CD4-positive, alpha-beta T cell treated with Interleukin-15 for 4 hours (primary cell): ENCODE data around the gene SHROOM2.

Experiments used
- DNase-seq: peaks from one replicate; pipeline ENCODE4 v3.0.0-alpha.2; 2020; ENCODE audit warnings: low spot score

The SHROOM2 gene

DNA sequence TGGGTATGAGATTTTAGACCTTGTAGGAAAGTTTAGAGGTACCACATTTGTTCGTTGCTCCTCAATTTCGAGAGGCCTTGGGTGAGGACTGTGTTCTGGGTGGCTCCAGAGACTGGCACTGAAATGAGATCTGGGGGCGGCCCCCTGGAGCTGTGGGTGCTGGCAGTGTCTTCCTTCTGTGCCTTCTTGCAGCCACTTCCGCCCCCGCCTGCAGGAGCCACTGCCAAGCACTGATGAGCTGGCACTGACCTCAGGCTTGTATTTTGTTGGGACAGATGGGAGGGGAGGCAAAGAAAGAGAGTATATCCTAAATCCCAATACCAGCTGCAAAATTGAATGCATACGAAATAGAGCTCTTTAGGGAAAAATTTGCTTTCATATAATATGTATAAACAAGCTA, 116.4 kb downstream of the SHROOM2 start:
- DNase-seq, result no peak

DNA sequence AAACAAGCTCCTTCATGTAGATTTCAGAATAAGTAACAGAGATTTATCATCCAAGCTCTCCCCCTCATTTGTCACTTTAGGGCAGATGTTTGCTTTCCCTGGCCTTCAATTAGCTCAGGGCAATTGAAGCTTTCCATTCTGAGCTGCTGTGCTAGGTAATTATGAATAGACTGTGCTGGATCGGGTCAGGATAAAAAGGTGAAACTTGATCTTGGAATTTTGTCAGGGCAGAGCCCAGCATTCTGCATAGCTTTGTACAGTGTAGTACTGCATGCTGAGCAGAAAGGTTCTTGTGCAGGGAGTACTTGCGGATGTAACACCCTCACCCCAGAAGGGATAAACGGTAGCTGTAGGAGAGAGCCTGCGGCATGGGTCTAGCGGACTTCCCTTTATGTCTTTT, 116.9 kb downstream of the SHROOM2 start:
- DNase-seq, result no peak

DNA sequence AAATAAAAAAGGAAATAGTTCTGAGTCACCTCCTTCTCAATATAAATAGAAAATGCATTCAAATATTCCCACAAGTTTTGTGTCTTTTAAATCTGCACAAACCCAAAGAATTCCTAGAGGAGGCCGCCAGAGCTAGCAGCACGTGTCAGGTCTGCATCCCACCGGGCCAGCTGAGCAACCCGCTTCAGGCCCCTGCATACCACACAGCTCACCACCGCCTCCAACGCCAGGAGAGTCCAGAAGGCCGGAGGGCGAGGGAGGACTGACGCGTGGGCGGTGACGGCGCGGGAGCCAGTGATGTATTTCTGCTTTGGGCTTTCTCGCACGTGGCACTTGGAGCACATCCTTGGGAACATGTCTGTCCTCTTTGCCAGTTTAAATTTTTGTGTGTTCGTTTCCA, 119.1 kb downstream of the SHROOM2 start:
- DNase-seq, result no peak

DNA sequence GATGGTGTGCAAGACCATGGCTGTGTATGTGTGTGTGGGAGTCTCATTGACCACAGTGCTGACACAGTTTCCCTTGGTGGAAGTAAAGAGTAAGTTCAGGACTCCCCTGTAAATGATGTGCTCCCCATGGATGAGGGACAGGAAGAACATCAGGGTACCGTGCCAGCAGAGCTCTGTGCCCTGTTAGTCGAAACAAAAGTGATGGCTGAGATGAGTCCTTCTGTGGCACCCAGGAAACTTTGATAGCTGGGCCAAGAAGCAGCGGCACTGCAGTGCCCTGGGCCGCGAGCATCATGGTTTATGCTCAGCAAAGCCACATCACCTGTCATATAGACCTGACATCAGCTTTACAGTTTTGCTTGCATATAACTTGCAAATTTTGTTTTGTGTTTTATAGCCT, 119.5 kb downstream of the SHROOM2 start:
- no peak for DNase-seq

DNA sequence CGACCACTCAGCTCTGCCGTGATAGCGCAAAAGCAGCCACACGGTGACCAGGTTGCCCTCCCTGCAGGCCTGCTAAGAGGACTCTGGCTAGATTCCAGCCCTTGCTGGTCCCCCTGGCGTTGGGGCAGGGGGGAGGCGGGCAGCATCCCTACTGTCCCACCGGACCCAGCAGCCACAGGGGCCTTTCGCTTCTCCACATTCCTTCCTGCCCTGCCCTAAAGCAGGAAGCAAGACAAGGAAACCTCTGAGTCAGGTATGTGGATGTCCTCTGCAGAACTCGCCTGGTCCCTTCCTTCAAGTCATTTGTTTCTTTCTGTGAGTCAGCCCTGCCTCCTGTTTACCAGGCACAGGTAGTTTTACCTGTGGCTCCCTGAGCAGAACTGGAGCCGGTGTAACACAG, 120.7 kb downstream of the SHROOM2 start:
- DNase-seq, result no peak

DNA sequence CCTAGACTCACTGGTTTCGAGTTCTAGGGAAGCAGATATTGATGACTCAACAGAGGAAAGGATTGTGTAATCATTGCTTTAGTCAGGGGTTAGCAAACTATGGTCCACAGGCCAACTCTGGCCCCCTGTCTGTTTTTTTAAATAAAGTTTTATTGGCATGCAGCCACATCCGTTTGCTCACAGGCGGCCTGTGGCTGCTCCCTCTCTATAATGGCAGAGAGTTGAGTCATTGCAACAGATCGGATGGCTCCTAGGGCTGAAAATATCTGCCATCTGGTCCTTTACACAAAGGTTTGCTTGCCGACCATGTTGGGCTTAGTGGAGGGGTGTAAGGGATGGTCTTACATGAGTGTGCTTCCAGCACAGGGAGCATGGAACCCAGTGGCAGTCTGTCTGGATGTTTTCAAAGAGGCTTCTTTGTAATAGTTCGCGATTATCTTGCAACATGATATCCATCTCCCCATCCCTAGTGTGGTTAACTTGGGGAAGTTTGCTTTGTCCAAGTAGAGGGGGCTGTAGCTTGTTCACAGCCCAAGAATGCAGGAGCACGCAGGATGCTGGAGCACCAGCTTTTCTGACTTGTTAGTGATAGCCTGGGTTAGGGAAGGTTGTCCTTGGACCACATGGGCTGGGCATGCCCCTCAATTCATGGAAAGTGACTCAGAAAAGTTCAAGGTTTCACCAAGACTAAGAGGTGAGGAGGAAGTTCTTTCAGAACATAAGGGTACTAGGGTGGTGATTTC, 121.6 kb downstream of the SHROOM2 start:
- DNase-seq, result no peak

DNA sequence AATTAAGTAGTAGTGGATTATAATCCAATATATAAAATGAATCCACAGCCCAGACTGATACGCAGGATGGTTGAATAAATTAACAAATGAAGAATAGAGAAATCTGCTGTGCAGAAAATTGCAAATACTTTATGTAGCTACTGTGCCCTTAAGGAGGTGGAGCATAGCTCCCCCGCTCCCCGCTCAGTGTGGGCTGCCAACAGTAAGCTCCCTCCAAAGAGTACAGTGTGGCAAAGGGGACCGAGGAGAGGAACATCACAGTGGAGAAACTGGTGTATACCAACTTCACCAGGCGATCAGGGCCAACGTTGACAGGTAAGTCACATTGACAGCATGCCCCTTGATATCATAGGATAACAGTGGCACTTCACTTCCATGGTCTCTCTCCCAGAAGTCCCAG, 123.0 kb downstream of the SHROOM2 start:
- DNase-seq, result no peak

DNA sequence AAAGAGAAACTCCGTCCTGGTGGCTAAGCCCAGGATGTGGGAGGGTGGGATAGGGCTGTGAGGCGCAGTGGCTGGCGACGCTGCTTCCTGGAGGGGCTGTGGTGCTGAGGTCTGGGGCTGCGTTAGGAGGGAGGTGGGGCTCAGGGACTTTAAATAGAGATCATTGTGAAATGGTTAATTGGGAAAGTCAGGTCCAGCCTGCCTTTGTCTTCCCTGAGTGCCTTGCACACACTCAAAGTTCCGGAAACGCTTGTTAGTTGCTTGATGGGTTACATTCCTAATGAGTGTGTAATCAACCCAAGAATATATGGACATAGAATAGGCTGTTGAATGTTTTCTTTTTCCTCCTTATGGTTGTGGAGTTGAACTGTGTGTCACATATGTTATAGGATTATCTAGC, 125.3 kb downstream of the SHROOM2 start:
- no peak for DNase-seq

DNA sequence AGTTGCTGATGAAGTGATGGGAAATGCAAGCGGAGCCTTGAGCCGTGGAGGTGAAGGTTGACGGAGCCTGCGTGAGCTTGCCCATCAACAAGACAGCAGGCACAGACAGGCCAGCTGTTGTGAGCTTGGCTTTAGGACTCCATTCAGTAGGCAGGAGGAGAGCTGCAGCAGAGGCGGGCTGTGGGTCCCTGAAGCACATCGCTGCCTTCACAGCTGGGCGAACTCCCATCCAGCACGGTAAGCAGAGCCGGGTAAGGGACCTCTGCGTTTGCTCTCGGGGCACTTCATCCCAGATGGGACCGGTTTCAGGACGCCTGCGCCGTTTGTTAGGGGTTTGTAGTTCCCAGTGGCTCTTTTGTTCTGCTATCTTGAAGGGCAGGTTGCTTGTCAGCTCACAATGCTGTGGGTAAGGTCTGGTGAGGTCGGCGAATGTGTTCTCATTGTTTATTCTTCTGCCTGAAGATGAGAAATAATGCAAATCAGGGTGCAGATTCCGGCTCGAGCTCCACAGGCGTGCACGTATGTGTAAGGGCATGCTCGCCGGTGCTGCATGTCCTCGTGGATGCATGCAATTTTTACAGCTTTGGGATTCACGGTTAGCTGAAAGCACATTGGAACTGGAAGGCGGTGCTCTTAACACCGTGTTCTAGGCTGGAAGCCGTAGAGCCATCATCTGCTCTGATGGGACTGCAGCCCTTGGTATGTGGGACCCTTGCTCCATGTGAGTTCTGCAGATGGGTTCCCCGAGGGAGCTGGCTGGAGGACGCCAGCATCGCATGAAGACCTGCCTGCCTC, 126.3 kb downstream of the SHROOM2 start:
- DNase-seq, result no peak

DNA sequence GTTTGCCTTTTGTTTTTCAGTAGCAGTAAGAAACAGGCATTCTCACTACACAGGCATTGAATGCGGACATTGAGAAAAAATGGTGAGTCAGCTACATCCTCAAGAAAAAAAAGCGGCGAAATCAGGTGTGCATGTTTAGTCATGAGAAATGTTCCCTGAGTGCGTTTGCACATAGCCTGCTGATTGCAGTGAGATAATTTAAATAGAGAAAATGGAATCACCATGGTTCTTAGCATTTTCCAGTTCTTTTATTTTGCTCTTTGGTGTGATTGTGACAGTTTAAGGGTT, 126.9 kb downstream of the SHROOM2 start:
- no peak for DNase-seq

DNA sequence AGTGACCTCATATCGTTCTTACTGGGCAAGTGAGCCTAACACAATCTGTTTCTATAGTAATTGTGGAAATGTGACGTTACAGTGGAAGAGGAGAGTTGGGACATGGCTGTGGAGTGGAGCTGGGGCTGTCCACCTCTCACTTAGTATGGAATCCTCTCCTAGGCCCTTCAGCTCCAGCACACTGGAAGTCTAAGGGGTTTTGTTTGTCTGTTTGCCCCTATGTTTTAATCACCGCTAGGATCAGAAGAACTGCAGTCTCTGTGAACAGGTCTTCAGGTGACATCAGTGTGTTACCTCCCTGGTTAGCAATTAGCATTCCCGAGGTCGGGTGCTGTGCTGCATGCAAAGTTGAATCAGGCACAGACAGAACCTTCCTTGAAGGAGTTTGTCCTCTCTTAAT, 131.6 kb downstream of the SHROOM2 start:
- DNase-seq, result no peak

DNA sequence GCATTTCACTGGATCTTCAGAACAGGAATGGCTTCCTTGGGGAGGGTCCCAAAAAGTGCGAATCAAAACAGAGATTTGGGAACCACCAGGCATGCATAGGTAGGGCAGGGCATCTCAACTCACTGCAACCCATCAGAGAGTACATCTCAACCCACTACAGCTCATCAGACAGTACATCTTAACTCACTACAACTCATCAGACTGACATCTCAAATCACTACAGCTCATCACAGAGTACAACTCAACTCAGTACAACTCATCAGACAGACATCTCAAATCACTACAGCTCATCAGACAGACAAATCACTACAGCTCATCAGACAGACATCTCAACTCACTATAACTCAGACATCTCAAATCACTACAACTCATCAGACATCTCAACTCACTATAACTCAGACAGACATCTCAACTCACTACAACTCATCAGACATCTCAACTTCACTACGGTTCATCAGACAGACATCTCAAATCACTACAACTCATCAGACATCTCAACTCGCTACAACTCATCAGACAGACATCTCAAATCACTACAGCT, 133.5 kb downstream of the SHROOM2 start:
- no peak for DNase-seq

DNA sequence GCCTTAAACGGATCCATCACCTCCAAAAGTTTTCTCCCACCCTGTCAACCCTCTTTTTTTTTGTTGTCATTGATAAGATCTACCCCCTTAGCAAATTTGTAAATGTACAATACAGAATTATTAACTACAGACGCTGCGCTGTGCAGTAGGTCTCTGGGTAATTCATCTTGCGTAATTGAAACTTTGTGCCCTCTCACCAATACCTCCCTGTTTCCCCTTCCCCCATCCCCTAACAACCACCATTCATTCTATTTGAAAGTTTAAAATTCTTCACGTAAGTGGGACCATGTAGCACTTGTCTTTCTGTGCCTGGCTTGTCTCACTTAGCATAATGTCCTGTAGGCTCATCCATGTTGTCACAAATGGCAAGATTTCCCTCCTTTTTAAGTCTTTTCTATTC, 135.2 kb downstream of the SHROOM2 start:
- no peak for DNase-seq

DNA sequence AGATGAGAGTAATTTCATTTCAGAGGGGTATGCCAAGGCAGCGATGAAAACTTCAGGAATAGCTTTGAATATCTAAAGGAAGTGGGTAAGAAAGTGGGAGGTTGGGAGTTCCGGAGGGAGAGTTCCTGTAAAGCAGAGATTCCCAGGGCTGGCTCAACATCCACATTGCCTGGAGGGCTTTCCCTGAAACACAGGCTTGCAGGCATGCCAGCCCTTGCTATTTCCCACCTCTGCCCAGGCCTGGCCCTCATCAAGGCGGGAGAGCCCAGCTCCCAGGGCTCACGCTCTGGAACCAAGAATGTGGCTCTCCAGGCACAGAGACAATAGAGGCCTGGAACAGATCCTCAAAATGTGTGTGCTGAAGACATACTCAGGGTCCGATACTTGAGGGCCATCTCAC, 137.1 kb downstream of the SHROOM2 start:
- DNase-seq, result no peak

DNA sequence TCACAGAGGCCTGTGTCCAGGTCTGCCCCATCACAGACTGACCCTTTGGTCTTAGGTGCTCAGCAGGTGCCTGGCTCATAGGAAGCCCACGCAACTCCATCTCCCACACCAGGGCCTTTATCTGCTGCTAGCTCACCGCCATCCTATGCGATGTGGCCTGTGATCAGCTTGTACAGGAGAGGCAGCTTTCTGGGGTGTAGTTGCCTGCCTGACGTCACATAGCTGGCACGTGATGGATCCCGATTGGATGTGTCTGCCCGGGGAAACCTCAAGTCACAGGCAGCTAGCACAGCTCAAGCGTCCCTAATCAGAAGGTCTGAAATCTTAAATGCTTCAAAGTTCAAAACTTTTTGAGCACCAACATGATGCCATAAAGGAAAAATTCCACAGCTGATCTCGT, 139.8 kb downstream of the SHROOM2 start:
- no peak for DNase-seq

DNA sequence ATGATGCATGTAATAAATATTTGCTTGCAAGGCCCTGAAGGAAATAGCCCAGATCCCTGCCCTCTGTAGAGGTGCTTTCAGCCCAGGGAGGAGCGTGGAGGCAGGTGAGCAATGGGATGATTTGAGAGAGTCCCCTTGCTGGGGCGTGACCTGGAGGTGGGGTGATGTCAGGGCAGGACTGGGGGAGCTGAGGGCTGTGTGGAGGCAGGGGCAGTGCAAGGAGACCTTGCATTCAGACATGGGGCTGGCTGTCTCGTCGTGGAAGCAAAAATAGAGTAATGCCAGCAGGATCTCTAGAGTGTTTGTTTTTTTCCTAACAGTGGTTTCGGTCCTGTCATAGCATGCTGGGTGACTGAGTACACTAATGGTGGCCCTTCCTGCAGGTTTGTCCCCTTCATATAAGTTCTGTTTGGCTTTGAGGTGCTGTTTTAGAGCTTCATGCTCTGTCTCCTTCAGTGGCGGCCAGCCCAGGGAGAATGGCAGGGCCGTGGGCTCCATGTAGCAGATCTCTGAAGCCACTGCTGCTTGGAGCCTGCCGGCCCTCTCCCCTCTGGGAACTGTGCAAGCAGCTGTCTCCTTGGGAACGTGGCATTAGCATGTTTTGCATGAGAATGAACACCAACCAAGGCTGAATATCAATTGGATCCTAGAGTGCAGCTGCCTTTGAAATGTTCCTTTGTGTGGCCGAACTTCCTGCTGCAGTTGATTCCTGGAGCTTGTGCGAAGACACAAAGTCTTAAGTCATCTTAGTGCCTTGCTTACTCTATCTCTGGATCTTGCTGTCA, 141.7 kb downstream of the SHROOM2 start:
- DNase-seq, result no peak

DNA sequence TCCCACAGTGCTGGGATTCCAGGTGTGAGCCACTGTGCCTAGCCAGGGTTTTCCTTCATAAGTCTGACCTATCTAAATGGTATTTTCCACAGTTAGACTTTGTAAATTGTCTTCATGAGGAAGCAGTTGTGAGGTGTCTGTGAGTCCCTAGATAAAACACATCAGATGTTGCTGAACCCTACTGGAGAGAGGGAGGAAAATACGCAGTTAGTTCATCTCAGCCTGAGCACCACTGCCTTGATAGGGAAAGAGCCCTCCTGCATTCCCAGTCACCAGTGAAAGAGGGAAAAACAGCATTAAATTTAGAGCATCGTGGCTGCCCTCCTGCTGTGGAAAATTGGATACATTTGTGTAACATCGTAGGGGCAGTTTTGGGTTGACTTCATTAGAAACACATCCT, 149.2 kb downstream of the SHROOM2 start:
- no peak for DNase-seq

DNA sequence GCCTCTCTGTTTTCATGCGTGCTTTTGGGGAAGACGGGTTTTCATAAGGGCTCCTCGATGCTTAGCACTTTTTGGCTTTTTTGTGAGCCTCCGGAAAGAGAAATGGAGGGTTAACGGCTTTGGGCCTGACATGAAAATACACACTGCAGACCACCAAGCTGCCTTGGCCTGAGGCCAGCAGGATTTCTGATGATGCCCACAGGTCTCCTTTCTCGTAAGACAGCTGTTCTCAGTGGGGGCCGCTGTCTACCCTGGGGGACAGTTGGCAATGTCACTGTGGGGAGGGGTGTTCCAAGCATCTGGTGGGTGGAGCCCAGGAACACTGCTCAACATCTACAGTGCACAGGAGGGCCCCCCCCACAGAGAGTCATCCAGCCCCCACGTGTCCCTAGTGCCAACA, 151.5 kb downstream of the SHROOM2 start:
- no peak for DNase-seq

DNA sequence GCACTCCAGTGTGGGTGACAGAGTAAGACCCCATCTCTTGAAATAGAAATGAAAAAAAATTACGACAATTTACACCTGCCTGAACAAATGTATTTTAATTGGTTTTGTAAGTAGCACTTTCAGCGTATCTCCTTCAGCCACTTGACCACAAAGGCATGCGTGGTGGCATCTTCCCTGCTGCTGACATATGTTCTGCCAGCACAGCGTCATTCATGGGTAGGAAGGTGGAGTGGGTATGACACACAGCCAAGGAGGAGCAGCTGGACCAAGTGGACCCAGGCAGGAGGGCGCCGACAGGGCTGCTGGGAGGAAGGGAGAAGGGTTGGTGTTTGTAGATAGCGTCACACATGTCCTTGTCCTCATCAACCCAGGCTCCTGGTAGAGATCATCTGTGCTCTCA, 152.3 kb downstream of the SHROOM2 start:
- DNase-seq, result no peak

DNA sequence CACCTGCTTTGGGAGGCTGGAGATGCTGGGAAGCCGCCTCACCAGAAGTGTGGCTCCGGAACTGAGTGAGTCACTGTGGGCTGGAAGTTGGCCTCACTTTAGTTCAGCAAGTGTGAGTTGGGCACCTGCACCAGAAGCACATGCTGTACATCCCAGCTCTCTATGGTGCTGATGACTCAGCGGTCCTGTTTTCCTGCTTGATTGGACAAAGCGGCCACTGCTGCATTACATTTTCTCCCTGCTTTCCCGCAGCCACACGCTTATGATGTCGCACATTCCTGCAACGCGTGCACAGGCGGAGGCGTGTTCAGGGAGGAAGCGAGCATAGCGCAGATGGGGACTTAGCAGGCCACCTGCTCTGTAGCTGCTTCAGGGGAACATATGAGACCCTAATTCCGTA, 154.2 kb downstream of the SHROOM2 start:
- DNase-seq, result no peak

DNA sequence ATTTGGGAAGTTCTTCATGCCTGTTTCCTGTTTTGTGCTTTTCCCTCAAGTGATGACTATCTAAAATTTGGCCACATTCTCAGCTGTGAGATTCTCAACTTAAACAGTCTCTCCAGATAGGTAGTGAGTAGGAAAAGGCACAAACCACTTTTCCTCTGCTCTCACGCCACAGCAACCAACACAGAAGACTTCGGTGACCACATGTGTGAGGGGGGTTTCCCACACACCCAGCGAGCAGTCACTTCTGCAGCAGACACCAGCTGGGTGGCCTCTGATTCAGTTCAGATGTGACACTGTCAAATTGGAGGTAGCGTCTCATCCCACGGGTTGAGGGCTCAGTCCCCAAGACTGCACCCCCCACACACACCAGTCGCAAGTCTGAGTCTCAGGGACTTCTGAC, 155.9 kb downstream of the SHROOM2 start:
- DNase-seq, result peak; percentile 27

DNA sequence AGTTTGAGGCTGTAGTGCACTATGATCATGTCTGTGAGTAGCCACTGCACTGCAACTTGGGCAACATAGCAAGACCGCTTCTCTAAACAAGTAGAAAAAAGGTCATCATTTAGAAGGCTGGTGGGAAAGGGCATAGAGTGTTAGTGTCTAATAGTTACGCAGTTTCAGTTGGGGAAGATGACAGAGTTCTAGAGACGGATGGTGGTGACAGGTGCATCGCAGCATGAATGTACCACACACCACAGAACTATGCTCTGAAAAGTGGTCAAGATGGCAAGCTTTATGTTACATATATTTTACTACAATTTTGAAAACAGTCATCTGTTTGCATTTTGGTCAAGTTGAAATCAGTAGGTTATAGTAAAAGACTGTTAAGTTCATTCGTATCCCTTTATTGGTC, 157.2 kb downstream of the SHROOM2 start:
- DNase-seq, result no peak
